Measurements from ENCODE around the gene ZNF275.

ZNF275 gene

GRCh38 chrX:153349952-153350351 lies 16.0 kb downstream of the ZNF275 start:
- H3K4me3 ChIP-seq (ENCODE audit: low read depth, low read length), result no peak overlapping the region
- DNase-seq (ENCODE audit: low read depth), result no peak

GRCh38 chrX:153351981-153352380 lies 18.0 kb downstream of the ZNF275 start:
- H3K4me3 ChIP-seq (ENCODE audit: low read depth, low read length), result no peak overlapping the region
- DNase-seq (ENCODE audit: low read depth), result no peak

DNA sequence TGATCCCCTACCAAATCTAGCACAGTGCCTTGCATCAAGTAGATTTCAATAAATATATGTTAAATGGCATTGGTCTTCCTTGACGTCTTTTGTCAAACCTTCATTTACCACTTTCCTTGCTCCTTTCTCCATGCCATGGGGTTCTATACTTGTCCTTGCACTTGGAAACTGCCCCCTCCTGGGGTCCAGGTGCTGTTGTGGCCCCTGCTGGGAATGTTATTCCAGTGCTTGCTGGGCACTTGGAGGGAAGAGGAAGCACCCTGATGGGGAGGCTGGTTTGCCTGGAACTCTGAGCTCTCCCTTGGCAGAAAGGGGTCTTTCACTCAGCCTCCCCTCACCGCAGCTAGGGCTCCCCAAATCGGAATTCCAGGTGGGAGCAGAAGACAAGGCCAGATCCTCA lies 18.9 kb downstream of the ZNF275 start:
- no peak overlapping the region for H3K4me3 ChIP-seq (ENCODE audit: low read depth, low read length)
- DNase-seq (ENCODE audit: low read depth), result no peak

DNA sequence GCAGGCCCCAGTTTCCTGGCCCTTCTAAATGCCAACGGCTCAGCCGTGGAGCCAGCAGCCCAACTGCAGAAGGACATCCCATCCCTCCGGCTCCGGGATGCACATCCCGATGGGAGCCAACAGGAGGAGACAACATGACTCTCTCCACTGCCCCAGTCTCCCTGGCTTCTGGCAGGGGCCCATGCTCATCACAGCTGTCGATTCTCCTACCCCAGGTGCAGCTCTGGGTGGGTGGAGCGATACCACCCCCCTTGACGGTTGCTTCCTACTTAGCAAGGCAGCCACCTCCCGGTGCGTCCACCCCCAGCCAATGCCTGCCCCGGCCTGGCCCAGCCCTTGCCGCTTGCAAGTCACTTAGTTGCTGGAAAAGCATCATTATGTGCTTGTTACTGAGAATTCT lies 19.5 kb downstream of the ZNF275 start:
- DNase-seq (ENCODE audit: low read depth), result no peak
- H3K4me3 ChIP-seq (ENCODE audit: low read depth, low read length), result no peak overlapping the region

GRCh38 chrX:153357877-153358276 lies 23.9 kb downstream of the ZNF275 start:
- no peak for DNase-seq (ENCODE audit: low read depth)
- no peak overlapping the region for H3K4me3 ChIP-seq (ENCODE audit: low read depth, low read length)

DNA sequence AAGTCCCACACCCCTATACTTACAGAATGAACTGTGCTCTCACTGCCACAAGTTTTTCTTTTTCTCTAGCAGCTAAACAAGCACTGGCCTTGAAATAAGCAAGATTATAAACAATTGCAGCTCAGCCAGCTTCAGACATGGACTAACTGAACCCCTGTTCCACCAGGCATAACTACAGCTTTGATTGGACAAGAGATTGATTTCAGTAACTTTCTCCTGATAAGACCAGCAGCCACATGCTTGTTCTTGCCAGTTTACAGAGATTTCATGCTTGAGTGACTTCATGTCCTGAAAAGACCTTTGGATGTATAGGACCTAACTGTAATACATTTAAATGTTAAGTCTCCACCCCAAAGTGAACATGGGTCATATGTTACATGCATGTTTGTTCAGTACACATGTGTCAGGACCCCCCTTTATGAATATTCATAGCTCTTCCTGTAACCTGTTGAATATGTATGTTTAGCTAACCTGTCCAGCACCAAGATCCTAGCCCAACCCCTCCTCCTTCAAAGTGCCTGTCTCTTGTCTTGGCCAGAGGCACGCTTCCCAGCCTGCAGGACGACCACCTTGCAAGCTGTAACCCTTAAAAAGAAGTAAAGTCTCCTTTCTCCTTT lies 27.9 kb downstream of the ZNF275 start:
- no peak overlapping the region for H3K4me3 ChIP-seq (ENCODE audit: low read depth, low read length)
- no peak for DNase-seq (ENCODE audit: low read depth)

GRCh38 chrX:153365670-153366069 lies 31.7 kb downstream of the ZNF275 start:
- no peak overlapping the region for H3K4me3 ChIP-seq (ENCODE audit: low read depth, low read length)
- DNase-seq (ENCODE audit: low read depth), result no peak

GRCh38 chrX:153366119-153366518 lies 32.2 kb downstream of the ZNF275 start:
- no peak overlapping the region for H3K4me3 ChIP-seq (ENCODE audit: low read depth, low read length)
- DNase-seq (ENCODE audit: low read depth), result no peak

- no peak for DNase-seq (ENCODE audit: low read depth)
- H3K4me3 ChIP-seq (ENCODE audit: low read depth, low read length), result no peak overlapping the region
These were observed 33.1 kb downstream of the ZNF275 start for GRCh38 chrX:153366878-153367538.

GRCh38 chrX:153370293-153371055 lies 36.5 kb downstream of the ZNF275 start:
- no peak for DNase-seq (ENCODE audit: low read depth)
- no peak overlapping the region for H3K4me3 ChIP-seq (ENCODE audit: low read depth, low read length)

DNA sequence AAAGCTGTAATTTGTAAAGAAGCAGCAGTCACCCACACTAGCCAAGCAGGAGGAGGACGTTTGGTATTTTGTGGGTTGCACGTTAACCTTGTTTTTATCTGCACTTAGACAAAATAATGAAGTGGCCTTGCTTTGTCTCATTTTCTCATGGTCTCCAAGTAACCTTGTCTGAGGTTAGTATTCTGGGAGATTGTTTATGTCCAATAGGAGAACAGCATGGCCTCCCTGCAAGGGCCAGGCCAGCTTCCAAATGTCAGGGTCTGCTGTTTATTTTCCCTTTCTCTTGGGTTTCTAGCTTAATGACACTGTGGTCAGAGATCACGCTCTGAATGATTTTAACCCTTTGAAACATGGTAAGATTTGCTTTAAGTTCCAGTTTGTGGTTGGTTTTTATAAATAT lies 37.3 kb downstream of the ZNF275 start:
- no peak for DNase-seq (ENCODE audit: low read depth)
- H3K4me3 ChIP-seq (ENCODE audit: low read depth, low read length), result no peak overlapping the region

DNA sequence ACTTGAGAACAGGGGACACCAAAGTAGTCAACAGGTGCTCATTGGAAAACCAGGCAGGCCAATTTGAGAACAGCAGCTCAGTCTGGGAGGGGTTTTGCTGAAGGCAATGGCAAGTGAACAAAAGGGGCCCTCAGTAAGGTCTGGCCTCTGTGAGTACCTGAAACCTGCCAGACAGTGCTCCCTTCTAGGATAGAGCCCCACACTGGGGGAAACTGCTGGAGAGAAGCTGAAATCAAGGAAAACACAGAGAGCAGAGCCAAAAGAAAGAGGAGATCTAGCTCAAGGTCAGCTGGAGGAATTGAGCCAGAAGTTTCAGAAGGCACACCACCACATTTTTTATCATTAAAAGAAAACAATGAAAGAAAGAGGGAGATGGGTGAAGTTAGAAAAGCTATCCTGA lies 39.0 kb downstream of the ZNF275 start:
- no peak for DNase-seq (ENCODE audit: low read depth)
- no peak overlapping the region for H3K4me3 ChIP-seq (ENCODE audit: low read depth, low read length)

- DNase-seq (ENCODE audit: low read depth), result no peak
- H3K4me3 ChIP-seq (ENCODE audit: low read depth, low read length), result no peak overlapping the region
These were observed 40.5 kb downstream of the ZNF275 start for GRCh38 chrX:153374426-153374825.

- no peak overlapping the region for H3K4me3 ChIP-seq (ENCODE audit: low read depth, low read length)
- DNase-seq (ENCODE audit: low read depth), result no peak
These were observed 41.6 kb downstream of the ZNF275 start for GRCh38 chrX:153375571-153375970.

DNA sequence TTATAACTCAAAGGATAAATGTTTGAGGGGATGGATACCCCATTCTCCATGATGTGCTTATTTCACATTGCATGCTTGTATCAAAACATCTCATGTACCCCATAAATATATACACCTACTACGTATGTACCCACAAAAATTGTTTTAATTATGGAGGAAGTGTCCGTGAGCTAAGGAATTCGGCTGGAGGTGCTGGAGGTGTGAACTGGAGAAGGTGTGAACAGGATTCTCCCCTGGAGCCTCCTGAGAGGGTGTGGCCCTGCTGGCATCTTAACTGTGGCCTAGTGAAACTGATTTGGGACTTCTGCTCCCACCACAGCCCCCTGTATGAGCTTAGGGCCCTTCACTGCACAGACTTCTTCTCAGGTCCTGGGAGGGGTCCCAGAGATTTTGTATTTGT lies 43.8 kb downstream of the ZNF275 start:
- DNase-seq (ENCODE audit: low read depth), result no peak
- H3K4me3 ChIP-seq (ENCODE audit: low read depth, low read length), result no peak overlapping the region

DNA sequence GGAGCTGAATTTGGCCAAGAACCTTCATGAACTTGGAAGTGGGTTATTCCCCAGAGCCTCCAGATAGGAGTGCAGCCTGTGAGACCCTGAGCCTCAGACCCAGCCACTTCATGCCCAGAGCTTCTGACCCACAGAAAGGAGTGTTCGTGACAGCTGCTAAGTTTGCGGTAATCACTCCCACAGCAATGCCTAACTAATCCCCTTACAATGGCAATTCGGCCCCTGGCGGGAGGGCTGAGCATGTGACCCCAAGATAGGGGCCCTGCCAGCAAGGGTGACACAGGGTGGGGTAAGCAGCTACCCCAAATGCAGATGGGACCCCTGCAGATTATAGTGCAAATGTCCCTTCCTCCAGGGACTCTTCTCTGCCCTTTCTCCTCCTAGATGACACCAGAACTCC lies 44.7 kb downstream of the ZNF275 start:
- DNase-seq (ENCODE audit: low read depth), result no peak

GRCh38 chrX:153379508-153379907 lies 45.6 kb downstream of the ZNF275 start:
- no peak for DNase-seq (ENCODE audit: low read depth)

More for the DNA sequence above, 44.7 kb downstream of the ZNF275 start:
- no peak overlapping the region for H3K4me3 ChIP-seq (ENCODE audit: low read depth, low read length)

DNA sequence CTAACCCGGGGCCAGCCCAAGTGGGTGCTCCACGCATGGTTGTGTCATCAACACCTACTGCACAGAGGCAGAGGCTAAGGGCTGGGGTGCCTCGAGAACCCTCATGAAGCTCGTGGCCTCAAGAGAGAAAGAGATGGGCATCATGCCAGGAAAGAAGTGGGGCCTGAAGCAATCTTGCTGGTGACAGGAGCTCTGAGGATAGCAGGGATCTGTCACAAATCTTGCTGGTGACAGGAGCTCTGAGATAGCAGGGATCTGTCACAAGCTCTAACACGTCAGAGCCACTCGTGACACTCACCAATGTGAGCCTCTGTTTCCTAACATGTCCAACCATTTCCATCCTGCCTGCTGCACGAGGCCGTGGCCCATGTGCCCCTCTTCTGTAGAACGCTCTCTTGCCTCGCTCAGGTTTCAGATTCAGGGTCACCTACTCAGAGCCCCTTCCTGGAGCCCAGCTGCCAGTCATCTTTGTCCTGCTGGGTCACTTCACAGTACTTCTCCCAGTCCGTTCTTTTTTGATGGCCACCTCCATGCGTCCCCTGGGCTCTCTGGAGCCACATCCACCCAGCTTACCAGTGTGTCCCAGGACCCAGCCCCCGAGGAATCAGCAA lies 46.1 kb downstream of the ZNF275 start:
- H3K4me3 ChIP-seq (ENCODE audit: low read depth, low read length), result no peak overlapping the region
- DNase-seq (ENCODE audit: low read depth), result no peak

More at GRCh38 chrX:153379508-153379907, 45.6 kb downstream of the ZNF275 start:
- no peak overlapping the region for H3K4me3 ChIP-seq (ENCODE audit: low read depth, low read length)

DNA sequence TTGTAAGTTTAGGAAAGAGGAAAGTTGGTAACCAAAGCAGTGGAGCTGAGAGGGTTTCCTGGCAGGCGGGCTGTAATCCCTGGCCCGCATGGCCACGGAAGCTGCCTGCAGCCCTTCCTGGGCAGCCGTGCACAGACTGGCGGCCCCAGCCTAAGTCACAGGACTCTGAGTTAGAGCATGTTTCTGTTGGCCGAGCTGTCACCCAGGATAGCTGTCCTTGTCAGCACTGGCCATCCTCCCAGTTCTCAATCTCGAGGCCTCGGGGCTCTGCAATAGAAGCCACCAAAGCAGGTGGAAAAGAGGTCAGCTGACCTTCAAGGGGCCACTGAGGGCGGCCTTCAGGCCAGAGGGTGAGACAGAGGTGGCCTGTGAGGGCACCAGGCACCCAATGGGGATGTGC lies 46.7 kb downstream of the ZNF275 start:
- DNase-seq (ENCODE audit: low read depth), result no peak
- H3K4me3 ChIP-seq (ENCODE audit: low read depth, low read length), result no peak overlapping the region
